Medulla oblongata (tissue), 1 donor: ENCODE results near the gene PSMD14.

Experiments used
- DNase-seq: peaks from one replicate; pipeline ENCODE4 v3.0.0-alpha.2; 2015; ENCODE audit errors: extremely low spot score

Gene PSMD14

DNA sequence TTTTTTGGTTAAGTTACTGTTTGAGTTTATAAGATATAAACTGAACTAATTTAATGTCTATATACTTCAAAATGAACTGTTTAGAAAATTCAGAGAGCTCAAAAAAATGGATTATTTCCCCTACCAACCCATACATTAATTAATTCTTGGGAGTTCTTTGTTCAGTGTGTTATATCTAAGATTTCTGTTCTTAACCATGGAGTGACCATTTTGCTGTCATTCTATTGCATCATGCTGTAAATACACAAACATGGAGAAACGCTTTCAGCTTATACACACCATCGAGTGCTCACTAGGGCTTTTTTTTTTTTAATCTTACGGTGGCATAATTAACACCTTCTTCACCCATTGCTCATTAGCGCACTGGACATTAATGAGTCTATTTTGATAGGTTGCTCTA, 74.5 kb downstream of the PSMD14 start:
- no peak for DNase-seq

GRCh38 chr2:161384864-161385263, 76.6 kb downstream of the PSMD14 start:
- DNase-seq, result no peak

DNA sequence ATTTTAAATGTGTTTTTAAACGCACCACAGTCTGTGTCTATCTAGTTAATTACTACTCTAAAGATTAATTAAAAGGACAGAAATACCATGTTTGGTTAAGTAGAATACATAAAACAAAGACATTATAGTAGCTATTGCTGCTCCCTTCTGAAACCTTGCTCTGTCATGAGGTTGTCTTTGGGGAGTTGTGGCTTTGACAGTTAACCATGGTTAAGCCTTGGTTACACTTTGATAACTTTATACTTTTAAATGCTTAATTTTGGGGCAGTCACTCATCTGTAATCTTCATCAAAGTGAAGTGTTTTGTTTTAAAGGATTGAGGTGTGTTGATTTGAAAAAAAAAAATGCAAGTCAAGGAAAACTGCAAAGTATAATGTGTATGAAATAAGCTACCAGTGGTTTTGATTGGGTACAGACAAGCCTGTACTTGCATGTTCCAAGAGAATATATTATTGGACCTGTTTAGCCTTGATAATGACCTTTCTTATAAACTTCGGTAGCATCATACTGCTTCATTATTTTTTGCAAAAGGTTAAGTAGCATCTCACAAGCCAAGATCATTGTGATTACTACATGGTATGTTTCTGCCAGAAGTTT, 78.1 kb downstream of the PSMD14 start:
- no peak for DNase-seq

DNA sequence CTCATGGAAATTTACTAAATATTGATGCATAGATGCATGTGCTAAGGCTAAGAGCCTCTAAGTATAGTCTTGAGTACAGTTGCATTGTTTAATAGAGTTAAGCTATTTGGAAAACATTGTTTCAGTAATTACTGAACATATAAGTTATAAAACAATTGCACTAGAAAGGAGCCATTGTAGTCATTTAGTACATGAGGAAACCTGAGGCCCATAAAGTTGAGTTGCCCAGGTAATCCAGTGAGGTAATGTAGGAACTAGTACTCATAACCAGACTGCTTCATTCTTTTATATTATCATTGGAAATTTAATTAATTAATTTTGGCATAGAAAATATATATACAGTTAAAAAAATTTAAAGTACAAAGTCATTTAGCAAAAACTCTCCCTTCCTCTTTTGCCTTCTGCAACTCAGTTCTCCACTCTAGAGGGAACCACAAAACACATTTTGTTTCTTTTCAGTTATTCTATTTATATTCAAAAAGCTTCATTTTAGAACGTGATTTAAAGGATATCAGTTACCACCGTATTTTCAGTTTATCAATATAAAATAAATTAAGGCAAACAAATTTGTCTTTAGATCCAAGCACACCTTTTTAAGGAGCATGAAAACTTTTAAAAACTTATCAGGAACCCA, 80.0 kb downstream of the PSMD14 start:
- no peak for DNase-seq

GRCh38 chr2:161391737-161392506, 83.7 kb downstream of the PSMD14 start:
- DNase-seq, result no peak

- no peak for DNase-seq
Measured at GRCh38 chr2:161400076-161400475, 91.9 kb downstream of the PSMD14 start.

GRCh38 chr2:161402297-161402696, 94.1 kb downstream of the PSMD14 start:
- DNase-seq, result no peak

DNA sequence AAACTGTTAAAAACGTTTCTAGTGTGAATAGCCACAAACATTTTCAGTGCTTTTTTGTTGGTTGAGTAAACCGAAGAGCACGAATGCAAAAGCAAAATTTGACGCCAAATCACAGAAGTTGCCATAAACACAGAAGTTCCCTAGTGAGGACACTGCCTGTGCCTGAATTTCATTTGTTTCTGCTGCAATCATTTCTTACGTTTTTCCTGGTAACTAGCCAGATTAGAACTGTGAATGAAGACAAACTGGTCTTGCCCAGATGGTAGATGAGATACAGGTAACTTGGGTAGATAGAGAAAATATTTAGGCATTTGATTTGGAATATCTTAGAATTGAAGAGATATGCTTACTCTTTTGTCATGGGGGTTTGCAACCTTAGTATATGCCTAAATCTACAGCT, 98.1 kb downstream of the PSMD14 start:
- DNase-seq, result no peak

GRCh38 chr2:161407597-161407996, 99.4 kb downstream of the PSMD14 start:
- DNase-seq, result no peak

- no peak for DNase-seq
Measured at GRCh38 chr2:161409308-161409907, 101.2 kb downstream of the PSMD14 start.

GRCh38 chr2:161412346-161412745, 104.1 kb downstream of the PSMD14 start:
- no peak for DNase-seq

DNA sequence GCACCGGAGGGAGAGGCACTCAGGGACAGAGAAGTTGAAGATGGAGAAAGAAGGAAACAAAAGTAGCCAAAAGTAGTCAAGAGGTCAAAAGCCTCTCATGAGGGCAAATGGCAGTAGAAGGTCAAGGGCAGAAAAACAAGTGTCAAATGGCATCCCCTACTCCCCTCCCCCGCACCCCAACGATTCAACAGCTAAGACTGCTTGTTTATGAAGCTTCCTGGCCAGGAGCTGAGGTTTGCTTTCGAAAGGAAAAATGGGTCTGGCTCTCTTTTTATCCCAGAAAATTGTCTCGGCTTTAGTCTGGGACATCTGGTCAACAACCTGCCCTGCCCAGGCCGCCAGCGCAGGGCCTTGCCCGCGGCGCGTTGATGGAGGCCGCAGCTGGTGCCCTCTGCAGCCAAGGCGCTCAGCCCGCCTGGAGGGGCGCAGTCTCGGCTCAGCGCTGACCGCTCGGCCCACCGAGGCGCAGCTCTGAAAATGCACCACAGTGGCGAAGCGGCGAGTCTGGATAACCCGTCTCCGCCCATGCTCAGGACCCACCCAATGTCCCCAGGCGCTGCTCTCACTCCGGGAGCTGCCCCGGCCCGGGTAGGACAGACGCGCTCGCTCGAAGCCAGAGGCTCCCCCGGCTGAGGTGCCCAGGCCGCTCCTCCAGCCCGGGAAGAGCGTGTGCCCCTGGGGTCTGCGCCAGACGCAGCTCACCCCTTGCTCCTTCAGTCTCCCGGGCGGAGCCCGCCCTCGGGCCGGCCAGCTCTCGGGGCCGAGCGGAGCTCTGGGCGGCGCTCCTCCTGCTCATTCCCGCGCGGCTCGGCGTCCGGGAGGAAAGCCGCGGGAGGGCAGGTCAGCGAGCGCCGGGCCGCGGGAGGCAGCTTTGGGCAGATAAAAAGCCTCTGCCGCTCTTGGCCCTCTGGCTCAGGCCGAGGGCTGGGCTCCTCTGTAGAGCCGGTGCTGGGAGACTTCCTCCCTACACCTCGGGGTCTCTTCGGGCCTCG, 106.1 kb downstream of the PSMD14 start:
- peak; percentile 25 for DNase-seq

DNA sequence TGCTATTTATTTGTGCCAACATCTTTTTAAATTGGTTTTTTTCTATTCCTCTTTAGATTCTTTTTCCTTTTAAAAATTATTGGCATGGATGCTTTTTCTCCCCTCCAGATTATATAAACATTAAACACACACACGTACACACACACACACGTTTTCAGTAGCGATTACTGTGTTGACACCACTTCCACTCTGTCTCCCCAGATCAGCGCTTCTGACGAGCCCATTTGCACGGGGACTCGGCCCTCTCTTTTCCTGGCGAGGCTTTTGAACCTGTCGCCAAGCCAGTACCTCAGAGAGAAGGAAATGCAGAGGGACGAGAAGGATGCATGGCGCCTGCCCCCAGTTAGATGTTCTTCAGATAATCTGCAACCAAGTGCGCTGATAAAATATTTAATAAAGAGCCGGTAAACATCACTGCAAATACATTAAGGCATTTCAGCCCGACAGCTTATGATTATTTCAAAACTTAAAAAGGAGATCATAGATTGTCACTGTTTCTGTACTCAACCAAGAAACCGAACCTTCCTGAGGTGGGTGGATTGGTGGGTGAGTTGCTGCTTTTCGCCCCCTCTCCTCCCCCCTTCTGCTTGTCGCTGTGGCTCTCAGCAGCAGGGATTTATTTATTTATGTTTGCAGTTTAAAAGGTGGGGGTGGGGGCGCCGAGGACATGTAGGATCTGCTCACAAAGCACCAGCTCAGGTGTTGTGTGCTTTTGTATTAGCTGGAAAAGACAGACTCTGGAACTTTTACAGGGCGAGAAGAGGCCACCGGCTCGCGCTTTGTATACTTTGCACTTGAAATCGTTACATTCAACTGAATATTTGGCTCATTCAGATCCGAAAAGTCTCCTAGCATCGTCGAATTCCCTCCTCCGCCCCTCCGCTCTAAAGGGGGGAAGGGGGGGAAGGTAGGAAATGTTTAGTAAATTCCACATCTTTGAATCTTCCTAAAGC, 107.1 kb downstream of the PSMD14 start:
- no peak for DNase-seq

DNA sequence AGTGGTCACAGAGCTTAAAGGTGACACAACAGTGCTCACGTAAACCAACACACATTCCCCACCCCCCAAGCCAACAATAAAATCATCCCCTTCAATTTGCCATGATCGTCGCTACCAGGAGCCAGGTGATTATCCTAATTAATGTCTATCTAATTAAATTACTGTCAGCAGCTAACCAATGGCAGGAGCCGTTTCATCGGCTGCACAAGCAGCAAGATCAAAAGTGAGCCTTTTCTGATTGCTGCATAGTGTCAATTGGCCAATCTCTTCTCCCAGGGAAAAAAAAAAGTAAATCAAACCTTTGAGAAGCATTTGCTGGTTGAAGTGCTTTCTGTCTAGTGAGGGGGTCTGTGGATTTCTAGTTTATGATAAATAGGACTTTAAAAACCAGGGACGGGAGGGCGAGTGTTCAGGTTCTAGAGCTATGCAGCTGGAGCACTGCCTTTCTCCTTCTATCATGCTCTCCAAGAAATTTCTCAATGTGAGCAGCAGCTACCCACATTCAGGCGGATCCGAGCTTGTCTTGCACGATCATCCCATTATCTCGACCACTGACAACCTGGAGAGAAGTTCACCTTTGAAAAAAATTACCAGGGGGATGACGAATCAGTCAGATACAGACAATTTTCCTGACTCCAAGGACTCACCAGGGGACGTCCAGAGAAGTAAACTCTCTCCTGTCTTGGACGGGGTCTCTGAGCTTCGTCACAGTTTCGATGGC, 107.9 kb downstream of the PSMD14 start, which contains the start of gene TBR1:
TSS of gene TBR1 (plus strand) at position 311 of the 721 bp plus-strand sequence. CDS start at position 425, 114 bp downstream.
- no peak for DNase-seq

DNA sequence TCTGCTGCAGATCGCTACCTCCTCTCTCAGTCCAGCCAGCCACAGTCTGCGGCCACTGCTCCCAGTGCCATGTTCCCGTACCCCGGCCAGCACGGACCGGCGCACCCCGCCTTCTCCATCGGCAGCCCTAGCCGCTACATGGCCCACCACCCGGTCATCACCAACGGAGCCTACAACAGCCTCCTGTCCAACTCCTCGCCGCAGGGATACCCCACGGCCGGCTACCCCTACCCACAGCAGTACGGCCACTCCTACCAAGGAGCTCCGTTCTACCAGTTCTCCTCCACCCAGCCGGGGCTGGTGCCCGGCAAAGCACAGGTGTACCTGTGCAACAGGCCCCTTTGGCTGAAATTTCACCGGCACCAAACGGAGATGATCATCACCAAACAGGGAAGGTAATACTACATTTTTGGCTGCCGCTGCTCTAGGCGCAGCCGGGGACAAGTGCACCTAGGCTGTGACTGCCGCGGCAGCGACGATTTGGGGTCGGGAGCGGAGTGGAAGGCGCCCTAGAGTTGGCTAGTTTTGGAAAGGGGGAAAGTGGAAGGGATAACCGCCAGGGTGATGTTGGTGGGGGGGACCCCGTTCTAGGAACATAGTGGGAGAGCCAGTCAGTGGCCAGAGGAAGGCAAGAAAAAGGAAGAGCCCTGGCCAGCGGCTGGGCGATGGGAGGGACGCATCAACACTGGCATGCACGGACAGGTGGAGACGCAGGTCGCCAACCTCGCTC, 108.6 kb downstream of the PSMD14 start:
- DNase-seq, result no peak

- DNase-seq, result no peak
Measured at GRCh38 chr2:161417438-161418274, 109.4 kb downstream of the PSMD14 start.

DNA sequence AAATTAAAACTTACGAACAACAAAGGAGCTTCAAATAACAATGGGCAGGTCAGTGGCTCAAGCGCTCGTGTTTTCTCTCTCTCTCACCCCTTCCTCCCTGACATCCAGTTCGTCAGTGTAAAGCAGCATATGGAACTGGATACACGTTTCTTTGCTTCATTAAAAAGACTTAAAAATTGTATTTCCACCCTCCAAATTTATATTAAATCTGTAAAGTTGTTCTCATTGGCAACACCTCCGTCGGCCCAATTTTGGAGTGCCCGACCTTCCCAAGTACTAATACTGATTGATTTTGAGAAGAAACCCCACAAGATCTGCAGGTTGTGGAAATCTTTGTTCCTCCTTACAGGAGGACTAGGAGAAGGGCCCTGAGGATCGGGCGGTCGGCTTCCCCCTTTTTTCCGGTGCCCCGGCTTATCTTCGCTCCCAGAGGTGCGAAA, 110.1 kb downstream of the PSMD14 start:
- no peak for DNase-seq
